ENCODE data around the gene PAPPA.

Gene PAPPA

DNA sequence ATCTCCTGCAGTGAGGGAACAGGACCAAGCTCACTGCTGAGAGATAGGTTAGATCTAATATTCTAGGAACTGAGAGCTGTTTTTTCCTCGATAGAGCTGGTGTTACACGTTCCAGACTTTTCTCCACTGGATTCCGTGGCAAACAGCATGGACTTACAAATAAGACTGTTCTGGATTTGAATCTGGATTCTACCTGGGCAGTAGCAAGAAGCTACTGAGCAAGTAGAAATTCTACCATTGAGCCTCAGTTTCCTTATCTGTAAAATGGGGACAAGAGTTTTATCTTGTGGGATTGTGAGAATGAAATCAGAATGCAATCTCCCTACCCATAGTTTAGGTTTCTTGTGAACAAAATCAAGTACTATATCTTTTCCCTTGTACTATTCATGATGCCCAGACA, 294.8 kb downstream of the PAPPA start:
- no peaks in the 10 kb centered on the region for H3K27me3 ChIP-seq (replicated peaks)
- in situ Hi-C loops (cut with HindIII; ENCODE audit: low pct_ligation_motif_present, low sequenced_read_pairs), result no loop called here
- DNase-seq, result no peak
- no peak overlapping the region for H3K4me3 ChIP-seq (ENCODE audit: low read depth, low read length)
- no peaks in the 10 kb centered on the region for H3K36me3 ChIP-seq (replicated peaks)
- no peak overlapping the region for H3K27ac ChIP-seq
- TF ChIP-seq, protein P1, sequence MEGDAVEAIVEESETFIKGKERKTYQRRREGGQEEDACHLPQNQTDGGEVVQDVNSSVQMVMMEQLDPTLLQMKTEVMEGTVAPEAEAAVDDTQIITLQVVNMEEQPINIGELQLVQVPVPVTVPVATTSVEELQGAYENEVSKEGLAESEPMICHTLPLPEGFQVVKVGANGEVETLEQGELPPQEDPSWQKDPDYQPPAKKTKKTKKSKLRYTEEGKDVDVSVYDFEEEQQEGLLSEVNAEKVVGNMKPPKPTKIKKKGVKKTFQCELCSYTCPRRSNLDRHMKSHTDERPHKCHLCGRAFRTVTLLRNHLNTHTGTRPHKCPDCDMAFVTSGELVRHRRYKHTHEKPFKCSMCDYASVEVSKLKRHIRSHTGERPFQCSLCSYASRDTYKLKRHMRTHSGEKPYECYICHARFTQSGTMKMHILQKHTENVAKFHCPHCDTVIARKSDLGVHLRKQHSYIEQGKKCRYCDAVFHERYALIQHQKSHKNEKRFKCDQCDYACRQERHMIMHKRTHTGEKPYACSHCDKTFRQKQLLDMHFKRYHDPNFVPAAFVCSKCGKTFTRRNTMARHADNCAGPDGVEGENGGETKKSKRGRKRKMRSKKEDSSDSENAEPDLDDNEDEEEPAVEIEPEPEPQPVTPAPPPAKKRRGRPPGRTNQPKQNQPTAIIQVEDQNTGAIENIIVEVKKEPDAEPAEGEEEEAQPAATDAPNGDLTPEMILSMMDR (IDR thresholded peaks at IDR 0.05; ENCODE audit: low read depth, low read length, missing control alignments), result no peak

DNA sequence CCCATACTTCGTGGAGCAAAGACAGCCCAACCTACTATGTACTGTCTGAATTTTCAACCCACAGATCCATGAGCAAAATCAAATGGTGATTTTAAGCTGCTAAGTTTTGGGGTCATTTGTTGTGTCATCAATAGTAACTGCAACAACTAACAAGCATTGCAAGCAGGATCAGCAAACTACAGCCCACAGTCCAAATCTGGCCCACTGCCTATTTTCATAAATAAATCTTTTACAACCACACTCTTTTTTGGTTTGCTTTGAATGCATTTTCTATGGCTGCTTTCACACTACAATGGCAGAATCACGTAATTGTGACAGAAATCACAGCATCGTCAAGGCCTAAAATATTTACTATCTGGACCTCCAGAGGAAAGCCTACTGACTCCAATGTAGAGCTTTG, 296.4 kb downstream of the PAPPA start:
- Histone ChIP-seq H3K27me3 (replicated peaks) (no peaks in the 10 kb centered on the region), H3K36me3 (replicated peaks) (no peaks in the 10 kb centered on the region), H3K4me3 (ENCODE audit: low read depth, low read length) (no peak overlapping the region), H3K27ac (no peak overlapping the region)
- in situ Hi-C loops (cut with HindIII; ENCODE audit: low pct_ligation_motif_present, low sequenced_read_pairs), result no loop called here
- TF ChIP-seq, protein P1 (IDR thresholded peaks at IDR 0.05; ENCODE audit: low read depth, low read length, missing control alignments), result no peak
- DNase-seq, result no peak

DNA sequence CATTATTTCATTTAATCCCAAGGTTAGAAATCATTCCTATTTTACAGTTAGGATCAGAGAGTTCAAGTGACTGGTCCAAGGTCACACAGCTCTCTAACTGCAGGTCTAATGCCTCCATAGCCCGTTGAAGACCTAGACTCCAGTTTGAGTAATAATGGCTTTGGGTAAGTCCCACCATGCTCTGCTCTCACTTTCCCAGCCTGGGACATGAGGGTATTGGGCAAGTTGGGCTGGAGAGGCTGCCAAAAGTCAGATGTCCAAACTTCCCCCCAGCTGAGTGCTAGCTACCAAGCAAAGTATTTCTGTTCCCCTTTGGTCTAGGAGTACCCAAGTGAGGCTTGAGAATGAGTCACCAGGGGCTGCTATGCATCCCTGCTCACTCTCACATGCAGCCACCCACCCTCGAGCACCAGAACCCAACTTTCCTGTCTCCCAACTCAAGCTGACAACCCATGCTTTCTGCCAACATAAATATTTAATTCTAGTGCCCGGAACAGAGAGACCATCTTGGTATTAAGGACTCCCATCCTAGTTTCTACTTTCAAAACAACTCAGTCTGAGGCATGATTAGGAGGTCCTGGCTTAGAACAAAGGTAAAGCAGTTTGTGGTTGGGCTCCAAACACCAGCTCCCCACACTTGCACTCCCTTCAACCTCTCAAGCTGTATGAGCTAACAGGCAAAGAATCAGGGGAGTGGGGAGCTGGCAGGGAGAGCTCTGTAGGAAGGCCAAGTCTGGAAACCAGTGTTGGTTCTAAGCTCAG, 297.0 kb downstream of the PAPPA start:
- Histone ChIP-seq H3K4me3 (ENCODE audit: low read depth, low read length) (no peak overlapping the region), H3K36me3 (replicated peaks) (no peaks in the 10 kb centered on the region), H3K27me3 (replicated peaks) (no peaks in the 10 kb centered on the region), H3K27ac (no peak overlapping the region)
- DNase-seq, result peak; percentile 38
- TF ChIP-seq, protein P1 (IDR thresholded peaks at IDR 0.05; ENCODE audit: low read depth, low read length, missing control alignments), result no peak
- in situ Hi-C loops (cut with HindIII; ENCODE audit: low pct_ligation_motif_present, low sequenced_read_pairs), result no loop called here

DNA sequence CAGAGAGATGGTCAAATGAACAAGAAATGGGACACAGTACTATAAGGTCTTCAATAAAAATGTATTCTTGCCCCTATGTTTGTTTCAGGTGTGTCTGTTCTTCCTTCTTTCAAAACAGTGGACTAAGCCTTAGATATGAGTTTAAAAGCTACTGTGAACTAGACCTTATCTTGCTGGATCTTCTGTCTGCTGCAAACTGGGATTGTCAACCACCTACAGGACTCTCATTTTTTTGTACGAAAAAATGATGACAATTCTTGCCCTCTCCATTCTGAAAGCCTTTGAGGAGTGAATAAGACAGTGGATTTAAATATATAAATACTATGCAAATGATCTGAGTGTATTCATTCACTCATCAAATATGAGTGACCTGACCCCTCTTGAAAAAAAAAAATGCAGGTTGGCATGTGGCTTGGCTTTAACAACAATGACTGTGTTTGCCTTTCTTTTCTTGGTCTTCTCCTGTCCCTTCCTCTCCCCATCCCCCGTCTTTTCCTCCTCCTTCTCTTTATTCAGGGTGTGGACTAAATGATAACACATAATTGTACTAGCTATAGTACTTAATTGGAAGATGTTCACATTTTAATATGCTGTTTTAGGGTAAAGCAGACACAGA, 298.0 kb downstream of the PAPPA start:
- TF ChIP-seq, protein P1 (IDR thresholded peaks at IDR 0.05; ENCODE audit: low read depth, low read length, missing control alignments), result no peak
- H3K27ac ChIP-seq, result no peak overlapping the region
- H3K27me3 ChIP-seq (replicated peaks), result no peaks in the 10 kb centered on the region
- H3K4me3 ChIP-seq (ENCODE audit: low read depth, low read length), result no peak overlapping the region
- in situ Hi-C loops (cut with HindIII; ENCODE audit: low pct_ligation_motif_present, low sequenced_read_pairs), result no loop called here
- no peak for DNase-seq
- H3K36me3 ChIP-seq (replicated peaks), result no peaks in the 10 kb centered on the region

Measured in brain microvascular endothelial cell (primary cell).